H9 (cell line): Measurements from ENCODE around the gene CAB39. TPM values are rescaled to one million over a fixed set of nuclear protein-coding genes. Genes with fewer than 3 reads are reported as not detected.
"Not testable (repeated sequence)": the region's sequence is repeated elsewhere in the genome, so short reads cannot be mapped to it uniquely, and the experiment has no call there.

ENCODE experiments used
- DNase-seq: peaks from one replicate; pipeline ENCODE4 v3.0.0-alpha.2; 2017
- H2AFZ ChIP-seq: one replicate; pipeline ENCODE4 v1.6.1; 2013; ENCODE audit warnings: mild to moderate bottlenecking, low read length, control low read depth, moderate library complexity
- H2AK5ac ChIP-seq: 2 replicates; pipeline ENCODE4 v1.6.1; 2013; ENCODE audit warnings: low read length, control low read depth, mixed read lengths; ENCODE audit not compliant: insufficient read length
- H2BK120ac ChIP-seq: one replicate; pipeline ENCODE4 v1.6.1; 2013; ENCODE audit warnings: low read depth, mild to moderate bottlenecking, low read length, control low read depth, inconsistent platforms; ENCODE audit not compliant: poor library complexity, severe bottlenecking
- H2BK12ac ChIP-seq: 2 replicates; pipeline ENCODE4 v1.6.1; 2013; ENCODE audit warnings: low read length, control low read depth, mixed read lengths, low read depth; ENCODE audit not compliant: insufficient read length
- H2BK15ac ChIP-seq: 2 replicates; pipeline ENCODE4 v1.6.1; 2013; ENCODE audit warnings: low read depth, low read length, control low read depth
- H2BK20ac ChIP-seq: one replicate; pipeline ENCODE4 v1.6.1; 2013; ENCODE audit warnings: low read depth, mild to moderate bottlenecking, low read length, control low read depth, inconsistent platforms; ENCODE audit not compliant: poor library complexity, severe bottlenecking
- H2BK5ac ChIP-seq: 2 replicates; pipeline ENCODE4 v1.6.1; 2013; ENCODE audit warnings: low read length, control low read depth, mixed read lengths; ENCODE audit not compliant: insufficient read length
- H3K14ac ChIP-seq: 2 replicates; pipeline ENCODE4 v1.6.1; 2013; ENCODE audit warnings: low read length, control low read depth; ENCODE audit not compliant: insufficient read depth
- H3K18ac ChIP-seq: 2 replicates; pipeline ENCODE4 v1.6.1; 2013; ENCODE audit warnings: low read depth, mild to moderate bottlenecking, mixed read lengths, low read length, control low read depth; ENCODE audit not compliant: insufficient read length
- H3K23ac ChIP-seq: 2 replicates; pipeline ENCODE4 v1.6.1; 2013; ENCODE audit warnings: low read length, control low read depth, mixed read lengths, low read depth; ENCODE audit not compliant: insufficient read length
- H3K23me2 ChIP-seq: 2 replicates; pipeline ENCODE4 v1.6.1; 2013; ENCODE audit warnings: low read depth, mild to moderate bottlenecking, mixed read lengths, low read length, control low read depth; ENCODE audit not compliant: insufficient read length, poor library complexity, severe bottlenecking
- H3K27ac ChIP-seq: 2 replicates; pipeline ENCODE4 v1.5.1; 2013; ENCODE audit warnings: low read length, control low read depth, mixed read lengths, low read depth; ENCODE audit not compliant: insufficient read length
- H3K27me3 ChIP-seq: 2 replicates; pipeline ENCODE4 v1.6.1; 2013; ENCODE audit warnings: low read length, control low read depth, inconsistent platforms; ENCODE audit not compliant: insufficient read depth
- H3K4ac ChIP-seq: 2 replicates; pipeline ENCODE4 v1.6.1; 2013; ENCODE audit warnings: low read depth, mild to moderate bottlenecking, control low read depth, inconsistent platforms, low read length, moderate library complexity
- H3K4me1 ChIP-seq: 2 replicates; pipeline ENCODE4 v1.6.1; 2013; ENCODE audit warnings: low read length, control low read depth, inconsistent platforms; ENCODE audit not compliant: insufficient read depth
- H3K4me2 ChIP-seq: 2 replicates; pipeline ENCODE4 v1.6.1; 2013; ENCODE audit warnings: low read length, control low read depth, mixed read lengths; ENCODE audit not compliant: insufficient read length, insufficient read depth
- H3K56ac ChIP-seq: 2 replicates; pipeline ENCODE4 v1.6.1; 2013; ENCODE audit warnings: low read depth, mild to moderate bottlenecking, mixed read lengths, low read length, control low read depth; ENCODE audit not compliant: insufficient read length
- H3K79me1 ChIP-seq: 2 replicates; pipeline ENCODE4 v1.6.1; 2013; ENCODE audit warnings: low read depth, mild to moderate bottlenecking, moderate library complexity, low read length, control low read depth, inconsistent platforms; ENCODE audit not compliant: insufficient read depth, poor library complexity, severe bottlenecking
- H3K79me2 ChIP-seq: 2 replicates; pipeline ENCODE4 v1.6.1; 2013; ENCODE audit warnings: low read length, control low read depth, inconsistent platforms; ENCODE audit not compliant: insufficient read depth
- H3K9ac ChIP-seq: 2 replicates; pipeline ENCODE4 v1.6.1; 2013; ENCODE audit warnings: low read length, control low read depth, mixed read lengths; ENCODE audit not compliant: insufficient read length; ENCODE audit errors: extremely low read depth
- H3K9me3 ChIP-seq: one replicate; pipeline ENCODE4 v1.6.1; 2013; ENCODE audit warnings: low read depth, low read length, inconsistent platforms; ENCODE audit not compliant: control insufficient read depth
- H3T11ph ChIP-seq: one replicate; pipeline ENCODE4 v1.6.1; 2013; ENCODE audit warnings: mild to moderate bottlenecking, low read length, control low read depth, inconsistent platforms
- H4K20me1 ChIP-seq: one replicate; pipeline ENCODE4 v1.6.1; 2013; ENCODE audit not compliant: control insufficient read depth, insufficient read length, insufficient read depth
- H4K5ac ChIP-seq: 2 replicates; pipeline ENCODE4 v1.6.1; 2013; ENCODE audit warnings: low read depth, mild to moderate bottlenecking, mixed read lengths, low read length, control low read depth; ENCODE audit not compliant: insufficient read length
- H4K8ac ChIP-seq: replicated peaks from 2 replicates; pipeline ENCODE4 v1.6.1; 2013; ENCODE audit warnings: low read length, control low read depth, mixed read lengths, low read depth; ENCODE audit not compliant: insufficient read length
- H4K91ac ChIP-seq: 2 replicates; pipeline ENCODE4 v1.6.1; 2013; ENCODE audit warnings: low read depth, mild to moderate bottlenecking, moderate library complexity, mixed read lengths, low read length, control low read depth; ENCODE audit not compliant: insufficient read length
- H3K27ac Mint-ChIP-seq, 3 experiments: 2 replicates in 2 of 3; 3 replicates in 1 of 3; pipeline ENCODE4 v1.8.0; 2020 to 2021; ENCODE audit warnings: mixed read lengths in 3 of 3, mild to moderate bottlenecking in 1 of 3, moderate library complexity in 1 of 3
- H3K27me3 Mint-ChIP-seq: 2 replicates; pipeline ENCODE4 v1.8.0; 2021; ENCODE audit warnings: low read depth, mild to moderate bottlenecking, moderate library complexity, mixed read lengths
- H3K36me3 Mint-ChIP-seq, 3 experiments: 2 replicates in 2 of 3; 3 replicates in 1 of 3; pipeline ENCODE4 v1.8.0; 2020 to 2021; ENCODE audit warnings: low read depth in 3 of 3, mixed read lengths in 3 of 3; ENCODE audit not compliant: insufficient read depth in 1 of 3
- H3K4me1 Mint-ChIP-seq, 2 experiments: 2 replicates each; pipeline ENCODE4 v1.8.0; 2020; ENCODE audit warnings: mixed read lengths in 2 of 2
- H3K4me3 Mint-ChIP-seq, 2 experiments: 2 replicates in 1 of 2; 3 replicates in 1 of 2; pipeline ENCODE4 v1.8.0; 2020 to 2021; ENCODE audit warnings: mild to moderate bottlenecking in 2 of 2, mixed read lengths in 2 of 2, moderate library complexity in 1 of 2
- H3K9me3 Mint-ChIP-seq, 2 experiments: 2 replicates in 1 of 2; 3 replicates in 1 of 2; pipeline ENCODE4 v1.8.0; 2020; ENCODE audit warnings: mild to moderate bottlenecking in 2 of 2, mixed read lengths in 2 of 2, moderate library complexity in 1 of 2
- CTCF ChIP-seq: fragments of 200-600 bp; sonication (generic); conservative IDR thresholded peaks from 3 replicates; pipeline ENCODE4 v1.8.0; 2021; ENCODE audit warnings: antibody characterized with exemption, mild to moderate bottlenecking
- WGBS: extraction: QIAGEN DNeasy Blood & Tissue Kit; methylation state at CpG from one replicate; pipeline ENCODE4 v1.1.7; 2013; ENCODE audit warnings: missing lambda C conversion rate, low lambda C conversion rate, mixed read lengths; ENCODE audit not compliant: insufficient read length; ENCODE audit errors: extremely low coverage; 5-methylcytosine and 5-hydroxymethylcytosine counted together
- total RNA-seq: library from RNA; stranded (reverse); gene quantifications from 2 replicates; pipeline ENCODE4 v1.2.1, GENCODE V29; 2021

The CAB39 gene
- total RNA-seq, 1 experiment from 2014 or later, result 42.7 TPM

DNA sequence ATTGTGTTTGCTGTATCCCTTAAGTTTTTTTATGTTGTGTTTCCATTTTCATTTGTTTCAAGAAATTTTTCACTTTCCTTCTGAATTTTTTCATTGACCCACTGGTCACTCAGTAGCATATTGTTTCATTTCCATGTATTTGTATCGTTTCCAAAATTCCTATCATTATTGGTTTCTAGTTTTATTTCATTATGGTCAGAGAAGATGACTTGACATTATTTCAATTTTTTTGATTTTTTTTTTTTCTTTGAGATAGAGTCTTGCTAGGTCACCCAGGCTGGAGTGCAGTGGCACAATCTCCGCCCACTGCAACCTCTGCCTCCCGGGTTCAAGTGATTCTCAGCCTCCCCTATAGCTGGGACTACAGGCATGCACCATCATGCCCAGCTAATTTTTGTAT, 11.3 kb upstream of the CAB39 start:
- Histone ChIP-seq H3K4me1 (no peaks in the 10 kb centered on the region), H2BK120ac (no peak overlapping the region), H4K5ac (no peak overlapping the region), H2BK20ac (no peak overlapping the region), H2BK5ac (no peak overlapping the region), H3K4ac (no peak overlapping the region), H3K9ac (no peak overlapping the region), H4K8ac (no peak overlapping the region), H3K14ac (no peak overlapping the region), H3K23me2 (no peaks in the 10 kb centered on the region), H3K23ac (no peak overlapping the region), H2AFZ (no peak overlapping the region), H3K27ac (no peak overlapping the region), H4K20me1 (no peaks in the 10 kb centered on the region), H3K18ac (no peak overlapping the region), H3K79me2 (no peaks in the 10 kb centered on the region), H2BK15ac (no peak overlapping the region), H3K79me1 (no peaks in the 10 kb centered on the region), H3K4me2 (no peak overlapping the region), H3K27me3 (no peaks in the 10 kb centered on the region), H2BK12ac (no peak overlapping the region), H2AK5ac (no peak overlapping the region), H4K91ac (no peak overlapping the region), H3K9me3 (no peaks in the 10 kb centered on the region), H3K56ac (no peak overlapping the region), H3T11ph (no peak overlapping the region)
- Mint-ChIP-seq H3K27me3 (no peaks in the 10 kb centered on the region), H3K27ac (no peak overlapping the region), H3K36me3 (peaks cover 0 to 5% (median 0%) of the 10 kb centered on the region in 3 experiments; a peak in 3 of 7 replicates), H3K9me3 (peaks cover 3 to 5% of the 10 kb centered on the region in 2 experiments; a peak in 3 of 5 replicates), H3K4me1 (peaks cover 0 to 4% of the 10 kb centered on the region in 2 experiments; a peak in 3 of 4 replicates), H3K4me3 (no peak overlapping the region)
- no peak for TF ChIP-seq CTCF
- no CpG with 5 or more reads among the region's 3 CpGs for WGBS
- no peak for DNase-seq

GRCh38 chr2:230702457-230702856, 10.2 kb upstream of the CAB39 start:
- not testable (repeated sequence) for H2BK20ac ChIP-seq, H3K56ac ChIP-seq, H3K79me2 ChIP-seq, H3K18ac ChIP-seq, H3K27me3 ChIP-seq, H4K8ac ChIP-seq, H3K9me3 Mint-ChIP-seq, H3K23ac ChIP-seq, H4K20me1 ChIP-seq, H3K14ac ChIP-seq, H3K79me1 ChIP-seq, H3K27ac ChIP-seq, H3K4me1 Mint-ChIP-seq, H3K36me3 Mint-ChIP-seq, H2BK5ac ChIP-seq, H3T11ph ChIP-seq, DNase-seq, H3K9ac ChIP-seq, H4K91ac ChIP-seq, H3K23me2 ChIP-seq, H3K27me3 Mint-ChIP-seq, H3K4me1 ChIP-seq, H4K5ac ChIP-seq, H3K4me3 Mint-ChIP-seq, H3K27ac Mint-ChIP-seq, H2AFZ ChIP-seq, H3K9me3 ChIP-seq, H3K4ac ChIP-seq, H2AK5ac ChIP-seq, H3K4me2 ChIP-seq, H2BK12ac ChIP-seq, H2BK15ac ChIP-seq, H2BK120ac ChIP-seq
- WGBS, result no CpG with 5 or more reads among the region's 4 CpGs
